Mammary epithelial cell (primary cell): ENCODE data around the gene DSTYK.

Experiments used
- CTCF ChIP-seq, 2 donors: IDR thresholded peaks in 1 of 2; conservative IDR thresholded peaks in 1 of 2; 2 replicates each; pipeline ENCODE4 v1.5.1; 2011 to 2012; ENCODE audit warnings: inconsistent platforms in 2 of 2, low read length in 2 of 2, mild to moderate bottlenecking in 2 of 2, control low read depth in 1 of 2, low read depth in 1 of 2; ENCODE audit not compliant: insufficient read depth in 1 of 2; ENCODE audit errors: extremely low read depth in 1 of 2
- EZH2 ChIP-seq: IDR thresholded peaks from 2 replicates; pipeline ENCODE4 v1.6.1; 2012; ENCODE audit warnings: low read length, inconsistent platforms, borderline replicate concordance

- TF ChIP-seq CTCF (conservative IDR thresholded peaks at IDR 0.05 in 1 of 2, IDR thresholded peaks at IDR 0.05 in 1 of 2; ENCODE audit: extremely low read depth in 1 of 2, insufficient read depth in 1 of 2, low read depth in 1 of 2, low read length in 2 of 2) (no peak), EZH2 (no peak)
These were observed 33.6 kb upstream of the DSTYK start for GRCh38 chr1:205245096-205245495.
